HEK293 (cell line): ENCODE measurements around the gene TMEM121.

ENCODE experiments used
- CTCF ChIA-PET: fragments of 350-600 bp; formaldehyde crosslinking; extraction: SDS; loops from one replicate; lab custom pipeline; 2021; ENCODE audit warnings: antibody characterized with exemption; lab: Yijun Ruan, JAX
- POLR2A ChIA-PET: fragments of 300-600 bp; formaldehyde crosslinking; extraction: SDS; loops from one replicate; lab custom pipeline; 2020; ENCODE audit warnings: antibody characterized with exemption, inconsistent platforms; lab: Yijun Ruan, JAX
- H3K27ac ChIP-seq: fragments of 200-500 bp; sonication (Bioruptor generic); 2 replicates; pipeline ENCODE4 v1.5.1; 2014; ENCODE audit warnings: low read depth, low read length, control low read depth, inconsistent platforms; ENCODE audit errors: extremely low read depth
- H3K36me3 ChIP-seq, 2 experiments: fragments of 200-500 bp in 1 of 2; sonication (Bioruptor generic) in 1 of 2; 1 replicate in 1 of 2; 2 replicates in 1 of 2; pipeline ENCODE4 v1.5.1; 2014 to 2017; ENCODE audit warnings: inconsistent platforms in 2 of 2, low read length in 2 of 2; ENCODE audit not compliant: control insufficient read depth in 2 of 2, insufficient read depth in 1 of 2
- H3K4me1 ChIP-seq: fragments of 200-500 bp; sonication (Bioruptor generic); 2 replicates; pipeline ENCODE4 v1.5.1; 2014; ENCODE audit warnings: mild to moderate bottlenecking, low read length, inconsistent platforms; ENCODE audit not compliant: control insufficient read depth, insufficient read depth
- H3K4me3 ChIP-seq: 2 replicates; pipeline ENCODE4 v1.5.1; 2011; ENCODE audit warnings: low read depth, mild to moderate bottlenecking, control low read depth, low read length, moderate library complexity
- H3K9me3 ChIP-seq: fragments of 200-500 bp; sonication (Bioruptor generic); 2 replicates; pipeline ENCODE4 v1.5.1; 2014; ENCODE audit warnings: low read depth, low read length, inconsistent platforms; ENCODE audit not compliant: control insufficient read depth, insufficient read depth
- EGR2 ChIP-seq: fragments of 450-650 bp; formaldehyde crosslinking; IDR thresholded peaks from 2 replicates; pipeline ENCODE4 v1.5.1; 2016; ENCODE audit warnings: low read depth, missing biosample characterization, missing genetic modification characterization
- HOXA7 ChIP-seq: sonication (generic); formaldehyde crosslinking; IDR thresholded peaks from 2 replicates; pipeline ENCODE4 v1.8.1; 2022; ENCODE audit warnings: missing genetic modification reagents, borderline replicate concordance
- SCRT1 ChIP-seq: fragments of 450-650 bp; formaldehyde crosslinking; IDR thresholded peaks from 2 replicates; pipeline ENCODE4 v1.5.1; 2016; ENCODE audit warnings: missing biosample characterization, missing genetic modification characterization, borderline replicate concordance
- ZFHX2 ChIP-seq: fragments of 450-650 bp; formaldehyde crosslinking; conservative IDR thresholded peaks from 2 replicates; pipeline ENCODE4 v1.5.1; 2016; ENCODE audit warnings: missing biosample characterization, missing genetic modification characterization
- ZNF221 ChIP-seq: fragments of 450-650 bp; formaldehyde crosslinking; IDR thresholded peaks from 2 replicates; pipeline ENCODE4 v1.5.1; 2017; ENCODE audit warnings: missing biosample characterization, missing genetic modification characterization, borderline replicate concordance
- ZNF335 ChIP-seq: fragments of 450-650 bp; formaldehyde crosslinking; conservative IDR thresholded peaks from 2 replicates; pipeline ENCODE4 v1.5.1; 2016; ENCODE audit warnings: missing biosample characterization, missing genetic modification characterization
- ZNF341 ChIP-seq: fragments of 450-650 bp; formaldehyde crosslinking; IDR thresholded peaks from 2 replicates; pipeline ENCODE4; 2016; ENCODE audit warnings: low read depth, missing biosample characterization, missing genetic modification characterization
- ZNF366 ChIP-seq: fragments of 450-650 bp; formaldehyde crosslinking; conservative IDR thresholded peaks from 2 replicates; pipeline ENCODE4 v1.5.1; 2016; ENCODE audit warnings: missing biosample characterization, missing genetic modification characterization
- ZNF391 ChIP-seq: fragments of 450-650 bp; formaldehyde crosslinking; IDR thresholded peaks from 2 replicates; pipeline ENCODE4 v1.5.1; 2016; ENCODE audit warnings: low read depth, missing biosample characterization, missing genetic modification characterization, borderline replicate concordance
- ZNF404 ChIP-seq: fragments of 450-650 bp; formaldehyde crosslinking; IDR thresholded peaks from 2 replicates; pipeline ENCODE4 v1.5.1; 2017; ENCODE audit warnings: missing biosample characterization, missing genetic modification characterization
- ZNF433 ChIP-seq: fragments of 450-650 bp; formaldehyde crosslinking; IDR thresholded peaks from 2 replicates; pipeline ENCODE4 v1.5.1; 2016; ENCODE audit warnings: missing biosample characterization, missing genetic modification characterization, low read depth
- ZNF549 ChIP-seq: fragments of 450-650 bp; IDR thresholded peaks from 2 replicates; pipeline ENCODE4 v1.5.1; 2018; ENCODE audit warnings: missing biosample characterization, missing genetic modification characterization, mild to moderate bottlenecking, inconsistent platforms, moderate library complexity
- ZNF792 ChIP-seq: fragments of 450-650 bp; formaldehyde crosslinking; IDR thresholded peaks from 2 replicates; pipeline ENCODE4 v1.5.1; 2016; ENCODE audit warnings: missing biosample characterization, missing genetic modification characterization
- ZSCAN30 ChIP-seq: fragments of 450-650 bp; IDR thresholded peaks from 2 replicates; pipeline ENCODE4 v1.5.1; 2018; ENCODE audit warnings: missing biosample characterization, mild to moderate bottlenecking, missing genetic modification characterization, moderate library complexity
- TF ChIP-seq, protein P1 (sequence below): fragments of 450-650 bp; formaldehyde crosslinking; IDR thresholded peaks from 2 replicates; pipeline ENCODE4 v1.5.1; 2016; ENCODE audit warnings: missing biosample characterization, missing genetic modification characterization
- TF ChIP-seq, protein P2 (sequence below): fragments of 450-650 bp; formaldehyde crosslinking; IDR thresholded peaks from 2 replicates; pipeline ENCODE4 v1.5.1; 2016; ENCODE audit warnings: missing biosample characterization, missing genetic modification characterization
- TF ChIP-seq, protein P3 (sequence below): fragments of 450-650 bp; formaldehyde crosslinking; optimal IDR thresholded peaks from 2 replicates; pipeline ENCODE3; 2016; ENCODE audit warnings: missing biosample characterization, mild to moderate bottlenecking, missing genetic modification characterization

Gene TMEM121

DNA sequence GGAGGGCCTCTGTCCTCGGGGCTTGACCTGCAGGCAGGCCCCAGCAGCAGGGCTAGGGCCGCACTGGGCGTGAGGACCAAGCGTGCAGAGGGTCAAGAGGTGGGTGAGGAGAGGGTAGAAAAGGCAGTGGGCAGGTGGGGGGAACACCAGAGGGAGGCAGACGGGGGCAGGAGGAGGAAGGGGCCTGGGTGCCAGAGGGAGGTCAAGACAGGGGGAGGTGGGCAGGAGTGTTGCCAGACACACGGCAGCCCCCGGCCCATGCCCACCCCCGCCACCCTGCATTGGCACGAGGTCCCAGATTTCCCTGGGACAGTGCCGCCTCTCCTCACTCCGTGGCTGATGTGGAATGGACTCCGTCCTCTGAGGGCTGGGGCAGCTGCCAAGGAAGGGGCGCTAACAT lies 8.2 kb downstream of the TMEM121 start:
- H3K4me3 ChIP-seq: no peak overlapping the region
- H3K9me3 ChIP-seq: no peaks in the 10 kb centered on the region
- ChIA-PET CTCF (interaction anchor here (0.6 to 3.5 kb wide), 2 partner anchors 54 to 164 kb away, joined by 3 to 15 read pairs; no protein-coding TSS in a partner anchor), POLR2A (no interaction called here)
- no peak overlapping the region for H3K27ac ChIP-seq
- H3K36me3 ChIP-seq: peaks cover 0 to 15% of the 10 kb centered on the region in 2 experiments; a peak in 1 of 3 replicates
- TF ChIP-seq EGR2 (peak; percentile 47; the same call in 1 of the 2 replicates), ZFHX2 (0 out of 2 replicates have a peak, but pooled peaks have one; percentile 45), ZNF391 (tag by site-specific recombination) (no peak)
- no peaks in the 10 kb centered on the region for H3K4me1 ChIP-seq

DNA sequence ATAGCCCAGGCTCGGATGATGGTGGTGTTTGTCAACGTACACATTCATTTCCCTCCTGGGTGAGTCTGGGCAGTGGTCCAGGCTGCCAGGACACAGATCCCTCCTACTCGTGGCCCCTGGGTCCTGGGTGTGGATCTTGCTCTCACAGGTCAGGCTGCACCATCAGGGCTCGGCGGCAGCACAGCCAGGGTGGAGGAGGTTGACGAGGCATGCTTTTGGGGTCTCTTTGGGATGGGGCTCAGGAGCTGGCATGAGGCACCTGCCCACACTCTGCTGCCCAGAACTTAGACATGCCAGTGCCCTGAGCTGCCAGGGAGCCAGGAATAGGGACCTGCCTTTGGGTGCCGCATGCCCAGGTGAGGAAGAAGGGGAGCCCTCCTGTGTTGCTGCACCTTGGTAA lies 9.7 kb downstream of the TMEM121 start:
- H3K36me3 ChIP-seq: peaks cover 0 to under 1% of the 10 kb centered on the region in 2 experiments; a peak in 1 of 3 replicates
- no peak overlapping the region for H3K27ac ChIP-seq
- POLR2A ChIA-PET: no interaction called here
- TF ChIP-seq ZNF549 (no peak), ZNF433 (tag by site-specific recombination) (no peak), ZNF335 (no peak)
- CTCF ChIA-PET: interaction anchor here (1.0 to 1.8 kb wide), 2 partner anchors 18 to 410 kb away, joined by 4 to 5 read pairs; no protein-coding TSS in a partner anchor
- no peaks in the 10 kb centered on the region for H3K4me1 ChIP-seq
- no peaks in the 10 kb centered on the region for H3K9me3 ChIP-seq
- H3K4me3 ChIP-seq: no peak overlapping the region

DNA sequence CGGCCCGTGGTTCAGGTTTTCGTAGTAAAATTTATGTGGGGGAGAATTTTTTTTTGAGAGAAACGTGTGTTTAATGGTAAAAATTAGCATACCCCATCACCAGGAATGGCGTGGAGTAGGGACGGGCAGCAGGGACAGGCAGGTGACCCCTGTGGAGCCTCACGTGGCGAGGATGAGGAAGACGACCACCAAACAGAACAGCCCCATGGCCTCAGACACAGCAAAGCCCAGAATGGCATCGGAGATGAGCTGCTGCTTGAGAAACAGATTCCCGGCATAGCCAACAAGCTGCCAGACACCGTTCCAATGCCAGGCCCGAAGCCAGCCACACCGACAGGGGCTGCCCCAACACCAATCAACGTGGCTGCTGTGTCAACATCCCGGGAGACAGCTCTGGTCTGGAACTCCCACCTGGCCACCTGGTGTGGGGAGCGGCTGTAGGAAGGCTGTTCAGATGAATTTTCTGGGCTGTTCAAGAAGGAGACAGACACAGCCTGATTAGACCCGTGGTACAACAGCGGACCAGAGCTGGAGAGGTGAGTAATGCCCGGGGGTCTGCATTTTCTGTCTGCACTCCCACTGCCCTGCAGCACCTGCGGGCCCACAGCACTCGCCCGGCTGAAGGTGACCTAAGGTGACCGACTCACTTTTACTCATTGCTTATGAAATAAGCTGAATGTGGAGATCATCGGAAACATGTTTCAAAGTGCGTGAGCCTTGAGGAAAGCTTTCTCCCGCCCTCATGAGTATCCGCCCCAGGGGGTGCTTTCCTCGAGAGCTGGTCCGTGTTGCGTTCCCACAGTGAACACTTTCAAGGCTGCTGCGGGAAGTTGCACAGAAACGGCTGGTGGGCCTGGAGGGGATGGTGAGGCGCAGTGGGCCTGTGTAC lies 10.6 kb downstream of the TMEM121 start:
- TF ChIP-seq, protein P1, sequence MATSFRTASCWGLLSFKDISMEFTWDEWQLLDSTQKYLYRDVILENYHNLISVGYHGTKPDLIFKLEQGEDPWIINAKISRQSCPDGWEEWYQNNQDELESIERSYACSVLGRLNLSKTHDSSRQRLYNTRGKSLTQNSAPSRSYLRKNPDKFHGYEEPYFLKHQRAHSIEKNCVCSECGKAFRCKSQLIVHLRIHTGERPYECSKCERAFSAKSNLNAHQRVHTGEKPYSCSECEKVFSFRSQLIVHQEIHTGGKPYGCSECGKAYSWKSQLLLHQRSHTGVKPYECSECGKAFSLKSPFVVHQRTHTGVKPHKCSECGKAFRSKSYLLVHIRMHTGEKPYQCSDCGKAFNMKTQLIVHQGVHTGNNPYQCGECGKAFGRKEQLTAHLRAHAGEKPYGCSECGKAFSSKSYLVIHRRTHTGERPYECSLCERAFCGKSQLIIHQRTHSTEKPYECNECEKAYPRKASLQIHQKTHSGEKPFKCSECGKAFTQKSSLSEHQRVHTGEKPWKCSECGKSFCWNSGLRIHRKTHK (tag by site-specific recombination): no peak
- TF ChIP-seq ZNF404 (tag by site-specific recombination) (no peak), ZNF341 (tag by site-specific recombination) (0 out of 2 replicates have a peak, but pooled peaks have one; percentile 21), ZNF221 (tag by site-specific recombination) (no peak)
- TF ChIP-seq, protein P2, sequence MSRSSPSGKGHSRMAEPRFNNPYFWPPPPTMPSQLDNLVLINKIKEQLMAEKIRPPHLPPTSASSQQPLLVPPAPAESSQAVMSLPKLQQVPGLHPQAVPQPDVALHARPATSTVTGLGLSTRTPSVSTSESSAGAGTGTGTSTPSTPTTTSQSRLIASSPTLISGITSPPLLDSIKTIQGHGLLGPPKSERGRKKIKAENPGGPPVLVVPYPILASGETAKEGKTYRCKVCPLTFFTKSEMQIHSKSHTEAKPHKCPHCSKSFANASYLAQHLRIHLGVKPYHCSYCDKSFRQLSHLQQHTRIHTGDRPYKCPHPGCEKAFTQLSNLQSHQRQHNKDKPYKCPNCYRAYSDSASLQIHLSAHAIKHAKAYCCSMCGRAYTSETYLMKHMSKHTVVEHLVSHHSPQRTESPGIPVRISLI (tag by site-specific recombination): no peak
- no peaks in the 10 kb centered on the region for H3K36me3 ChIP-seq
- CTCF ChIA-PET: interaction anchor here (0.6 to 2.0 kb wide), 15 partner anchors 9 to 1253 kb away, joined by 3 to 8 read pairs (median 3); partner anchors contain the start of gene TMEM121
- no peak overlapping the region for H3K27ac ChIP-seq
- H3K4me1 ChIP-seq: no peaks in the 10 kb centered on the region
- POLR2A ChIA-PET: no interaction called here
- no peak overlapping the region for H3K4me3 ChIP-seq
- no peaks in the 10 kb centered on the region for H3K9me3 ChIP-seq

DNA sequence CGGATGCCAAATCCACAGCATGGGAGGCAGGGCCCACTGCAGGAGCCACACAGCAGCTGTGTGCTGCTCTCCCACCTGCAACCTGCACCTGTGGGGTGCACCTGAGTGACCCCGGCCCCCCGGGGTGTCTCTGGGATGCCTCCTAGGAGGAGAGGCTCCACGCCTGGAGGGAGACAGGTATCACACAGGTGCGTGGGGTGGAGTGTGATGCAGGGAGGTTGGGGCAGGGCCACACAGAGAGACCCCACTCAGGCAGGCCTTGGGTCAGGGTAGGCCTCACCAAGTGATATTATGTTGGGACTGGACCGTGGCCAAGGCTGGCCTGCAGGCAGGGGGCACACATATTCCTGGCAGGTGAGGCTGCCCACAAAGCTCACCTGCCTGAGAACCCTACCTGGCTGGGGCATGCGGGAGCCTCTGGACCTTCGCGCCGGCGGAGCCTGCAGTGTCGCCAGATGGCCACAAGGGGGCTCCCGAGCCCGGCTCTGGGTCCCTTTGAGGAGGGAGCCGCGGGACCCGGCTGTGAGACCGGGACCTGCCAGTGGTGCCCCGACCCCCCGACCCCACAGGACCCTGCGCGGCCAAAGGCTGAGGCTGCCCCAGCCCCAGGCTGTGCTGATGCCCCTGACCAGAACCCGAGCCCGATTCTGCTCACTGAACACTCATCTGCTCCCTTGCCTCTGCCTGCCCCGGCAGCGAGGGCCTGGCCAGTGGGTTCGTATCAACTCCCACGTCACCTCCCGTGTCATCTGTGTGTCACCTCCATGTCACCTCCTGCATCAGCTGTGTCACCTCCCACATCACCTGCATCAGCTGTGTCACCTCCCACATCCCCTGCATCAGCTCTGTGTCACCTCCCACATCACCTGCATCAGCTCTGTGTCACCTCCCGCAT lies 11.4 kb downstream of the TMEM121 start:
- H3K27ac ChIP-seq: no peak overlapping the region
- H3K4me1 ChIP-seq: no peaks in the 10 kb centered on the region
- no peaks in the 10 kb centered on the region for H3K36me3 ChIP-seq
- ChIA-PET POLR2A (no interaction called here), CTCF (interaction anchor here (0.6 to 2.0 kb wide), 18 partner anchors 9 to 1252 kb away, joined by 3 to 8 read pairs (median 3); partner anchors contain the start of gene TMEM121)
- no peaks in the 10 kb centered on the region for H3K9me3 ChIP-seq
- no peak overlapping the region for H3K4me3 ChIP-seq
- TF ChIP-seq ZNF366 (tag by site-specific recombination) (no peak), HOXA7 (CRISPR knock-in tag) (no peak), ZSCAN30 (tag by site-specific recombination) (0 out of 2 replicates have a peak, but pooled peaks have one; percentile 26), ZNF404 (tag by site-specific recombination) (no peak), SCRT1 (tag by site-specific recombination) (no peak), ZNF792 (tag by site-specific recombination) (no peak)
- TF ChIP-seq, protein P3, sequence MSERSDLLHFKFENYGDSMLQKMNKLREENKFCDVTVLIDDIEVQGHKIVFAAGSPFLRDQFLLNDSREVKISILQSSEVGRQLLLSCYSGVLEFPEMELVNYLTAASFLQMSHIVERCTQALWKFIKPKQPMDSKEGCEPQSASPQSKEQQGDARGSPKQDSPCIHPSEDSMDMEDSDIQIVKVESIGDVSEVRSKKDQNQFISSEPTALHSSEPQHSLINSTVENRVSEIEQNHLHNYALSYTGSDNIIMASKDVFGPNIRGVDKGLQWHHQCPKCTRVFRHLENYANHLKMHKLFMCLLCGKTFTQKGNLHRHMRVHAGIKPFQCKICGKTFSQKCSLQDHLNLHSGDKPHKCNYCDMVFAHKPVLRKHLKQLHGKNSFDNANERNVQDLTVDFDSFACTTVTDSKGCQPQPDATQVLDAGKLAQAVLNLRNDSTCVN (tag by site-specific recombination): peak; percentile 14
